ENCODE data around the gene RBM28.

DNA sequence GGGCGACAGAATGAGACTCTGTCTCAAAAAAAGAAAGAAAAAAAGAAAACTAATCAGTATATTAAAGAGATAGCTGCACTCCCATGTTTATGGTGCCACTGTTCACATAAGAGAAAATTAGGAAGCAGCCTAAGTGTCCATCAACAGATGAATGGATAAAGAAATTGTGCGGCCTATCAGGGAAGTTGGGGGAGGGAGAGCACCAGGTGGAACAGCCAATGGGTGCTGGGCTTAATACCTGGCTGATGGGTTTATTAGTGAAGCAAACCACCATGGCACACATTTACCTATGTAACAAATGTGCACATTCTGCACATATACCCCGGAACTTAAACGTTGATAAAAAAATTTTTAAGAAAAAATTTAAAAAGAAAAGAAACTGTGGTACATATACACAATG, 26.8 kb upstream of the RBM28 start:
- TF ChIP-seq, protein P1, sequence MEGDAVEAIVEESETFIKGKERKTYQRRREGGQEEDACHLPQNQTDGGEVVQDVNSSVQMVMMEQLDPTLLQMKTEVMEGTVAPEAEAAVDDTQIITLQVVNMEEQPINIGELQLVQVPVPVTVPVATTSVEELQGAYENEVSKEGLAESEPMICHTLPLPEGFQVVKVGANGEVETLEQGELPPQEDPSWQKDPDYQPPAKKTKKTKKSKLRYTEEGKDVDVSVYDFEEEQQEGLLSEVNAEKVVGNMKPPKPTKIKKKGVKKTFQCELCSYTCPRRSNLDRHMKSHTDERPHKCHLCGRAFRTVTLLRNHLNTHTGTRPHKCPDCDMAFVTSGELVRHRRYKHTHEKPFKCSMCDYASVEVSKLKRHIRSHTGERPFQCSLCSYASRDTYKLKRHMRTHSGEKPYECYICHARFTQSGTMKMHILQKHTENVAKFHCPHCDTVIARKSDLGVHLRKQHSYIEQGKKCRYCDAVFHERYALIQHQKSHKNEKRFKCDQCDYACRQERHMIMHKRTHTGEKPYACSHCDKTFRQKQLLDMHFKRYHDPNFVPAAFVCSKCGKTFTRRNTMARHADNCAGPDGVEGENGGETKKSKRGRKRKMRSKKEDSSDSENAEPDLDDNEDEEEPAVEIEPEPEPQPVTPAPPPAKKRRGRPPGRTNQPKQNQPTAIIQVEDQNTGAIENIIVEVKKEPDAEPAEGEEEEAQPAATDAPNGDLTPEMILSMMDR (IDR thresholded peaks at IDR 0.05; ENCODE audit: borderline replicate concordance, extremely low read depth, low read length, poor library complexity, severe bottlenecking) = no peak
- no peak for TF ChIP-seq EZH2 (IDR thresholded peaks at IDR 0.05; ENCODE audit: borderline replicate concordance, low read depth, low read length, severe bottlenecking)

Measured in DND-41 (cell line).